GM19099 (cell line): ENCODE data around the gene RPS15.
A peak's percentile ranks its signal among the peaks of the same experiment; 100 is the strongest.

Source experiments
- POLR2A ChIP-seq: IDR thresholded peaks from 3 replicates; pipeline ENCODE4 v1.6.1; 2011; ENCODE audit warnings: low read depth; ENCODE audit not compliant: insufficient read length; ENCODE audit errors: extremely low read depth

The RPS15 gene

DNA sequence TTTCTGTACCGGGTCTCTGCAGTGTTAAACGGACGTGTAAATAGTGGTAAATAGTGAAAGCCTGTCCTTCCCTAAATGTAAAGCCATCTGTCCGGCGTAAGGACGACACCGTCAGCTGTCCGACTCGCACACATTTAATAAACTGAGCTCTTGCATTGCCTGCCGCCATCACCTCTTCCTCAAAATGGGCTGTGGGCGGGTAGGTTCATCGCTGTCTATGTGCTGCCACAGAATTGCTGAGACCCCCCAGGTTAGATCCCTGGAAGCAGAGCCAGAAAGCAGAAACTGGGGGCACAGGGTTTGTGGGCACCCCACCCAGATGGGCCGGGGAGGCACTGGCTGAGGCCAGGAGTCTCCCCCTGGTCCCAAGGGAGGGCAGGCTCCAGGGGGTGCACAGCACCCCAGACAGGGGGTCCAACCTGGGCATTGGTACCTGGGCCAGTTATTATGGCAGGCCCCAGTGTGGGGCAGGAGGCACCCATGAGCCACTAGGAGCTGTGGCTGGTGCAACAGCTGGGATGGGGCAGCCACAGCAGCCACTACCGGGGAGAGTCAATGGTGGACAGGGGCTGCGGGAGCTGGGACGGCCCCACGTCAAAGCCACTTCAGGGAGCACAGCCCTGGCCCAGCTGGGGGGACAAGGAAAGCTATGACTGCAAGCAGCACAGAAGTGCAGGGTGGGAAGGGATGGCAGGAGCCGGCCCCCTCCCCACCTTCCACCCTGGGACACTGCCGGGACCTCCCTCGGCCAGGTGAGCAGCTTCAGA is 35.1 kb downstream of the RPS15 start:
- no peak for TF ChIP-seq POLR2A

DNA sequence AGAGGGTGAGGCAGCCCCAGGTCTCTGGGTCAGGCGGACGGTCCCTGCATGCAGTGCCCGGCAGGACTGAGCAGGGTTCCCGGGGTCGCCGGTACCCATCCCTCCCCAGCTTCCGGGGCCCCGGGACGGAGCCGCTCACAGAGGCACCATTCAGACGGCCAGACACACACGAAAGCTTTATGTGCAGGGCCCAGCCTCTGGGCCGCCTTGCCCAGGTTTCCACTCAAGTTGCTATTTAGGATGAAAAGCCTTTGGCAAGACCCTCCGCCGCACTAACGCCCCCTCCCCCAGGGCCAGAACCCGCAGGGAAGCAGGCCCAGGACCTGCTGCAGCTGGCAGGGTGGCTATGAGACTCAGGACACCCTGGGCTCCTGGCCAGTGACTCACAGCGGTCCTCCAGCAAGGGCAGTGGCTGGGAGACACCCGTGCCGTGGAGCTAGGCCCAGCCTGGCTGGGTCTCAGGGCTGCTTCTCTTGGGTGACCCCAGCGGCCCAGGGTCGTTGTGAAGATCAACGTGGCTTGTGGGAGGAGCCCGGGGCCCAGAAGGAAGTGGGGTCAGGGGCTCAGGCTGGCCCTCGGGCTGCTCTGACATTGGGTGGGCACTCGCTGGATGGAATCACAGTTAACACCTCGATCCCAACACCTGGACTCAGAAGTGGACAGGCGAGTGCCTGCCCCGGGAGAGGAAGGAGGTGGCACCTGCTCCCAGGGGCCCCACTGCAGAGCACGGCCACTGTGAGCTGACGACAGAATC is 36.0 kb downstream of the RPS15 start:
- no peak for TF ChIP-seq POLR2A

DNA sequence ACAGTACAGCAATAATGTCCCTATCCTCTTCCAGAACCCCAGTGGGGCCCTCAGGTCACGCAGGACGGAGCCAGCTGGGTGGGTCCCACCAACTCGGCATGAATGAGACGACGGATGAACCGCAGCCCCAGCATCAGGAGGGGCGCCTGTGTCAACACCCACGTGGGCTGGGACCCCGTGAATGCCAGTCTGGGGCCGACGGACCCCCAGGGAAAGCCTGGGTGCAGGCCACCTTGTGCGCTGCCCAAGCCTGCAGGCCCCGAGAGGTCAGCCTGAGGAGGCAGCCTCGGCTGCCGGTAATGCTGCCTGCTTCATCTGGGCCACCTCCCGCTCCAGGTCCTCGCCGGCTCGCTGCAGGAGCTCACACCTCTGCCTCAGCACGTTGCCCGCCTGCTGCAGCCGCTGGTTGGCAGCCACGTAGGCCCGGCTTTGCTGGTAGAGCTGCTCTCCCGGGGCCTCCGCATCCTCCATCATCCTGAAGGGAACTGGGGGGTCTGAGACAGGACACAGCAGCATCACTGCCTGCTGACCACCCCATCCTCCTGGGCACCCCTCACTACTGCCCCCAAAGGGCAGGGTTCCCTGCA is 36.7 kb downstream of the RPS15 start:
- TF ChIP-seq POLR2A, result no peak

DNA sequence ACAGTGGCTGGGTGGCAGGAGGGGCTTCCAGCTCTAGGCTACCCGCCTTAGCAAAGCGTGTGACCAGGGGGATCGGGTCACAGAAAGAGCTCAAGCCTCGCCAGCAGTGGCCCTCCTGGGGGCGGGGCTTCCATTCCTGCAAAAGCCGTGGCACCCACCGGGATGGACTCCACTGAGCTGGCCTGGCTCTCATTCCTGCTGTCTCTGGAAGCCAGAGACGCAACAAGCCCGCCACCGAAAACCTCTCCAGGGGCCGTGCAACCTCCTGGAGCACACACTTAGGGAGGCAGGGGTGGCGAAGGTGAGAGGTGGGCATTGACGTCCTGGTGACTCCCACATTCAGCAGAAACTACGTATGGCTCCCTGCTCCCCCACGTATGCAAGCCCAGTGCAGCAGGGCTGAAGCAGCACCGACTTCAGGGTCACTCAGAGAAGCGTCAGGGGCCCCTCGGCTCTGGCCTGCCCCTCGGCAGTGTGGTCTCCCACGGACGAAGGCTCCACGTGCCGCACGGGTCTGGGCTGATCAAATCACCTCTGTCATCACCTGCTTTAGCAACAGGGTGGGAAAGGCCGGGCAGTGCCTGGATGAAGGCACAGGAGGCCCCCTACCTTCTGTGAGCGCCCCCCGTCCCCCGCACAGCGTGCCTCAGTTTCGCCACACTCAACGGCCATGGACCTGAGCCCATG is 37.7 kb downstream of the RPS15 start:
- TF ChIP-seq POLR2A, result no peak

DNA sequence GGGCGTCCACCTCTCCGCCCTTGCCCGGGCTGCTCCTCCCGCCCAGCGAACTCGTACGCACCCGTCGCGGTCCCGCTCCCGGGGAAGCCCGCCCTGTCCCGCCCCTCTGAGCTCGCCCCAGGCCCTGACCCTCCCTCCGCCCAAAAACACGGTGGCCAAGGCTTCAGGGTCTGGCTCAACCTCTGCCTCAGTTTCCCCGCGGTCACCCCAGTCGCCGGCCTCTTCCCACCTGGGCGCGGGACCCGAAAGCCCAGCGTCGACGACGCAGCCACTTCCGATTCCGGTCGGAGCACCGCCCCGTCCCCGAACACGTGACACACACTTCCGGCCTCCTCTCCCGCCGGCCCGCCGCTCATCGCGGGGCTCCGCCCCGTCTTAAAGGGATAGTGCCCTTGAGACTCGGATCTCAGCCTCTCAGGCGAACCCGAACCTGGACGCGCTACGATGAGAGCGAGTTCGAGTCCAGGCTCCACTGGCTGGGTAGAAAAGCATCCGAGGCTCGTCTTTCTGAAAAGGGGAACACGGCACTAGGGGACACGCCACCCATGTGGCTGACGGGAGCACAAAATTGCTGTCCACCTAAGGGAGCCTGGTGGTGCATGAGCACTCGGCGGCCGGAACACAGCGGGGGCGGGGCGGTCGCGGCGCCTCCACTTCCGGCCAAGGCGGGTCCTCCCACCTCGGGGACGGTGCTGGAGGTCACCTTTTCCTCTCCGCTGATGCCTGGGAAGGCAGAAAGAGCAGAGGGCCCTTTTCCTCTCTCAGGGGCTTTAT is 40.9 kb downstream of the RPS15 start, which contains the start of gene C19orf25:
TSS of gene C19orf25 (minus strand) at position 282 of the 774 bp plus-strand sequence. CDS start 312 bp downstream, outside the sequence.
- TF ChIP-seq POLR2A, result peak; percentile 90

DNA sequence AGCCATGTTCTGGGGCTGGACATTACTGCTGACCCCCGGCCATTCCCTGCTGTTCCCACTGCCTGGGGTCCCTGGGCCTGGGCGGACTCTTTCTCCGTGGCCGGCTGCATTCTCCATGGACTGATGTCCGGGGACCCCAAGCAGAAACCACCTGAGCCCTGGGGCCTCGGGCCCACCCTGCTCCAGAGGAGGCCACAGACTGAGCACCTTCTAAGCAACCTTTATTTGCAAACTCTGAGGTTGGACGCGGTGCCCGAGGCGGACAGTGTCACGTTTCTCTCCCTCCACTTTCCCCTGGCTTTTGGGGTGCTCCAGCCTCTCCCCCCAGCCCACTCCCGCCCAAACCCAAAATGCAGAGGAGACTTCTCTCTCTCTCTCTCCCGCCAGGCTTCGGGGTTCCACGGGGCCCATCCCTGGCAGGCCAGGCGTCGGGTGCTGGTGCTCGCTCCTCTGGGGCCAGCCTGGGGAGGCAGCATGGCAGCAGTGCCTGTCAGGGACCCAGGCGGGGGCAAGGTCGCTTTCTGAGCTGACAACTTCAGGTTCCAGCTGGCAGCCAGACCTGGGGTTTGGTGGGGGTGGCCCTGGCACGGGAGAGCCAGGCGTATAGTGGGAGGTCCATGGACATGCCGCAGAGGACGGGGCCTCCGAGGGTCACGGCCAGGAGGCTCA is 43.2 kb downstream of the RPS15 start:
- no peak for TF ChIP-seq POLR2A

DNA sequence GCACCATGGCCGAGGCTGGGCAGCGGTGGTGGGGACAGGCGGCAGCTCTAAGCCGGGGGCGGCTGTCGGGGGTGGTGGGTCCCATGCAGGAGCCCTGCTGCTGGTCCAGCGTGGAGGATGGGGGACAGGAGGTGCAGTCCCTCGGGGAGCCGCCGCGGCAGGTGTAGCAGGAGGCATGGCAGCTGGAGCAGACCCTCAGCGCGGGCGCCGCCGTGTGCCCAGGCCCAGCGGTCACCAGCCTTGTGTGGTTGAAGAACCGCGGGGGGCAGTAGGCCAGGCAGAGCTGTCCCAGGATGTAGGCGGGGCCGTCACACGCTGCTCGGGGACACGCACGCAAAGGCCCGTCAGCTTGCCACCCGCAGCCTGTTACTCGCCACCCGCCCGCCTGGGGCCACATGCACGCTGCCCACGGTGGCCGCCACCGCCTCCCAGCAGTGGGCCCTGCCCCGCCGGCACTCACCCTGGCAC is 43.7 kb downstream of the RPS15 start:
- no peak for TF ChIP-seq POLR2A

DNA sequence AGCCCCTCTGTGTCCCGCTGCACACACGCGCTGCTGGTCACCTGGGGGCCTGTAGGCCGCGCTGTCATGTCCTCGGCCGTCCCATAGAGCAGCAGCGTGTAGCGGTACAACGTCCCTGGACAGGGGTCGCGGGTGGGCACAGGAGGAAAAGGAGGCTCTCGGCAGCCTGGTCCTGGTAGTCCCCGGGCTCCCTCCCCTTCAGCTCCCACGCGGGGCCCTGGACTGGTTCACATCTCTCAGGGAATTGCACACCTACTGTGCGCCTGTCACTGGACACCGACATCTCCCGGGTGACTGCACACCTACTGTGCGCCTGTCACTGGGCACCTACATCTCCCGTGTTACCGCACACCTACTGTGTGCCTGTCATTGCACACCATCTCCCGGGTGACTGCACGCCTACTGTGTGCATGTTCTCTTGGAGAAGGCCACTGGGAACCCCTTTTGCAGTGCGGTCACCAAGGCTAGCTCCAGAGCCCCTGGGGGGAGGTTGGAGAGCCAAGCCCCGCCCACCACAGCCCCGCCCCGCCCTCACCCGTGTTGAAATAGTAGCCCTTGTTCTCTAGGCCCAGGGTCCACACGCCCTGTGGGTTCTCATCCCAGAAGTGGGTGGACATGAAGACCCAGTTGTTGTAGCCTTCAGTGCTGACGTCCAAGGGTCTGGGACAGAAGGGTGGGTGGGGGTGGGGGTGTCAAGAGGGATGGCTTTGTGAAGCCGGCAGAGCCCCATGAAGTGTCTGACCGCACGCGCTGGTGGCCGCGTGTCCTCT is 44.4 kb downstream of the RPS15 start:
- TF ChIP-seq POLR2A, result no peak

DNA sequence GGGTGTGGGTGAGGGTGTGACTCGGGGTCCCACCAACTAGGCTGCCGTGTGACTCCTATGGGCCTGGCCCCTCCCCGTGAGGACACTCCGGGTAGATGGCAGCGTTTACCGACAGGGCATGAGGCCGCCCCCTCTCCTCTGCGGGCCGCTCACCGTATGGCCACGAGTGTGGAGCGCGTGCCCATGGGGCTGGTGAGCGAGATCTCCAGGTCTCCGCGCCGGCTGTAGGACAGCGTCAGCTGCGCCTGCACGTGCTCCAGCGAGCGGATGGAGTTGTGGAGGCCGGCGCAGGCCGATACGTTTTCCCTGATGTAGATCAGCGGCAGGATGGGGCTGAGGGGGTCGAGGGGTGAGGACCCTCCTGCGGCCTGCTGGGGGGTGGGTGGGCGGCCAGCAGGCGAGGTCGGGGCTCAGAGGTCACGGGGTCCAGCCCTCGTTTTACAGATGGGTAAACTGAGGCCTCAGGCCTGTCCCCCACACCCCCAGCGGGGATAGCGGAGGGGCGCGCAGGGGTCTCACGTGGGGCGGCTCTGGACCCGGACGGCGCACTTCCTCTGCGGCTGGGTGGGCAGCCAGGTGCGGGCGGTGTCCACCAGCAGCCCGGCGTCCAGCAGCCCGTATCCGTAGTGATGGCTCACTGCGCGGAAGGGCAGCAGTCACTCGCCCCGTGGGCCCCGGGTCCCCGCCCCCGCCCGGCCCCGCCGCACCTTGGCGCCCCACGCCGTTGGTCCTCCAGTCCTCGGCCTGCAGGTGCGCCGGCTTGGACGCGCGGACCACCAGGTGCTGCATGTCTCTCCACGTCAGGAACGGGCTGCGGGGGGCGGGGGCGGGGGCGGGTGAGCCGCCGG is 45.2 kb downstream of the RPS15 start:
- no peak for TF ChIP-seq POLR2A

DNA sequence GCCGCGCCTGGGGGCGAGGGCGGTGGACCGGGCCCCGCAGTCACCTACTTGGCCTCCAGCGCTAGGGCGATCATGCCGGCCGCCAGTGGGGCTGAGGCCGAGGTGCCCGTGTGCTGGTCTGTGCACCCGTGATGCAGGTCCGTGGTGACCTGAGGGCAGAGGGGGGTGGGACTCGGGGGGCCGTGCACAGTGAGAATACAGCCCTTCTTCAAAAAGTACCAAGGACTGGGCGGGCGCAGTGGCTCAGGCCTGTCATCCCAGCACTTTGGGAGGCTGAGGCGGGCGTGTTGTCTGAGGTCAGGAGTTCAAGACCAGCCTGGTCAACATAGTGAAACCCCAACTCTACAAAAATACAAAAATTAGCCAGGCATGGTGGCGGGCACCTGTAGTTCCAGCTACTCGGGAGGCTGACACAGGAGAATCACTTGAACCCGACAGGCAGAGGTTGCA is 45.8 kb downstream of the RPS15 start:
- no peak for TF ChIP-seq POLR2A

DNA sequence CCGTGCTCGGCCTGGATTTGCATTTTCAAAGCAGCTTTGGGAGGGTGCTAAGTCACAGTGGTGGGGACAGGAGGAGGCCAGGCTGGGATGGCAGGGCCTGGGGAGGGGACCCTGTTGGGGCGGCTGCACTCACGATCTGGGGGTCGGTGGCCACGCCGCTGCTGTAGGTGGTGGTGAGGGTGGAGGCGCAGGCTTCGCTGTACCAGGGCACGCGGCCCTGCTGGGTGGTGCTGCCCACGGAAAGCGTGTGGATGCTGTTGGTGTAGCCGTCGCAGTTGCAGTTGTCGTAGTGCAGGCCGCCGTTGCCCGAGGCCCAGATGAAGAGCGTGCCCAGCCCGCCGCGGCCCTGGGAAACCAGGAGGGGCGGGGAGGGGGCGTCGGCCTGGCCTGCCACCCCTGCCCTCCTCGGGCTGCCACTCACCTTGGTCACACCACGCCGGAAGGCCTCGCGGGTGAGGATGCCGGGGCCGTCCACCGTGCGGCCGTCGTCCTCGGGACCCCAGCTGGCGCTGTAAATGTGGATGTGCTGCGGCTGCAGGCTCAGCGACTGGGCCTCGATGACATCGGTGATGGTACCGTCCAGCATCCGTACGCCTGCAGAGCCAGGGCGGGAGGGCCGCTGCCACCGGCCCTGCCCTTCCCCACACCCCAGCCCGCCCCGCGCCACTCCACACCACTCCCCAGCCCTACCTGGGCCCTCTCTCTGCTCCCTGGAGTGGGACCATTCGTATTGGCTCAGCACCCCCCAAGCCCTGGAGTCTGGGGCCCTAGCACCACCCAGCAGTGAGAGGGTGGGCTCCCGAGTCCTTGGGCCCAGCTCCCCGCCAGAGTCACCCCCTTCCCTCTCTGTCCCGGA is 48.8 kb downstream of the RPS15 start:
- no peak for TF ChIP-seq POLR2A

DNA sequence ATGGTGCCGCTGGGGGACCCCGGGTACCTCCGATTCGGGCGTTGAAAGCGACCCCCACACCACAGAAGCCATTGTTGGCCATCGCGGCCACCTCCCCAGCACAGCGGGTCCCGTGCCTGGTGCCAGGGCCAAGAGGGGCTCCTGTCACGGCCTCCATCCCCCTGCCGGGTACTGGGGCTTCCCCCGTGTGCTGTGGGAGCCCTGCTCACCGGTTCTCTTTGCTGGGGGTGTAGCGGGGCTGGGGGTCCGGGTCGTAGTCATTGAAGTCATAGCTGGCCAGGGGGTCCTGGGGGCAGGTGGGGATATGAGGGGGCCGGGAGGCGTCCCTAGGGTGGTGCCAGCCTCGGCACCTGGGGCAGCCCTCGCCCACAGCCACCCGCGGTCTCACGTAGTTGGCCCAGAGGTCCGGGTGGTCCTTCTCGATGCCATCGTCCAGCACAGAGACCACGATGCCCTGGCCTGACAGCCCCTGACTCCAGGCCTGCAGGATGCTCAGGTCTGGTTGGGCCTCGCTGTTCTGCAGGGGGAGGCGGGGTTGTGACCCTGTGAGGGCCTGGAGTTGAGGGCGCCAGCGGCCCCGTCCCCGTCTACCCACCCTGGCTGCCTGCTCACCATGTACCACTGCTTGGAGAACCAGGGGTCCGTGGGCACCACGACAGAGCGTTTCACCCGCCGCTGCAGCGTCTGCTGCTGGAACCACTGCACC is 49.5 kb downstream of the RPS15 start:
- TF ChIP-seq POLR2A, result no peak
